Fibroblast of the aortic adventitia (primary cell): Measurements from ENCODE around the gene CABYR. TPM values are rescaled to one million over a fixed set of nuclear protein-coding genes. Genes with fewer than 3 reads are reported as not detected.

Experiments used
- DNase-seq: peaks from one replicate; pipeline ENCODE4 v3.0.0-alpha.2; 2010; ENCODE audit warnings: low read depth
- H3K4me3 ChIP-seq: 2 replicates; pipeline ENCODE4 v1.5.1; 2011; ENCODE audit warnings: low read depth, mild to moderate bottlenecking, control low read depth, low read length, moderate library complexity
- small RNA-seq: library from RNA; depleted of rRNA; stranded (forward); fragments of <200 nt; gene quantifications from one replicate; pipeline ENCODE3, GENCODE V24; 2012
- total RNA-seq: library from RNA; depleted of rRNA; stranded (reverse); fragments of >200 nt; gene quantifications from 2 replicates; pipeline ENCODE4 v1.2.3, GENCODE V29; 2012; ENCODE audit warnings: low replicate concordance
- TF ChIP-seq, protein P1 (sequence below): IDR thresholded peaks from 2 replicates; pipeline ENCODE4 v1.5.1; 2011; ENCODE audit warnings: mild to moderate bottlenecking, low read length, control low read depth, inconsistent platforms; ENCODE audit not compliant: insufficient read depth

Gene CABYR
- total RNA-seq, 1 donor, result 7.3 TPM

- H3K4me3 ChIP-seq, result no peak overlapping the region
- TF ChIP-seq, protein P1, sequence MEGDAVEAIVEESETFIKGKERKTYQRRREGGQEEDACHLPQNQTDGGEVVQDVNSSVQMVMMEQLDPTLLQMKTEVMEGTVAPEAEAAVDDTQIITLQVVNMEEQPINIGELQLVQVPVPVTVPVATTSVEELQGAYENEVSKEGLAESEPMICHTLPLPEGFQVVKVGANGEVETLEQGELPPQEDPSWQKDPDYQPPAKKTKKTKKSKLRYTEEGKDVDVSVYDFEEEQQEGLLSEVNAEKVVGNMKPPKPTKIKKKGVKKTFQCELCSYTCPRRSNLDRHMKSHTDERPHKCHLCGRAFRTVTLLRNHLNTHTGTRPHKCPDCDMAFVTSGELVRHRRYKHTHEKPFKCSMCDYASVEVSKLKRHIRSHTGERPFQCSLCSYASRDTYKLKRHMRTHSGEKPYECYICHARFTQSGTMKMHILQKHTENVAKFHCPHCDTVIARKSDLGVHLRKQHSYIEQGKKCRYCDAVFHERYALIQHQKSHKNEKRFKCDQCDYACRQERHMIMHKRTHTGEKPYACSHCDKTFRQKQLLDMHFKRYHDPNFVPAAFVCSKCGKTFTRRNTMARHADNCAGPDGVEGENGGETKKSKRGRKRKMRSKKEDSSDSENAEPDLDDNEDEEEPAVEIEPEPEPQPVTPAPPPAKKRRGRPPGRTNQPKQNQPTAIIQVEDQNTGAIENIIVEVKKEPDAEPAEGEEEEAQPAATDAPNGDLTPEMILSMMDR, result no peak
- no peak for DNase-seq
Measured at GRCh38 chr18:24204904-24205303, 66.0 kb downstream of the CABYR start.

DNA sequence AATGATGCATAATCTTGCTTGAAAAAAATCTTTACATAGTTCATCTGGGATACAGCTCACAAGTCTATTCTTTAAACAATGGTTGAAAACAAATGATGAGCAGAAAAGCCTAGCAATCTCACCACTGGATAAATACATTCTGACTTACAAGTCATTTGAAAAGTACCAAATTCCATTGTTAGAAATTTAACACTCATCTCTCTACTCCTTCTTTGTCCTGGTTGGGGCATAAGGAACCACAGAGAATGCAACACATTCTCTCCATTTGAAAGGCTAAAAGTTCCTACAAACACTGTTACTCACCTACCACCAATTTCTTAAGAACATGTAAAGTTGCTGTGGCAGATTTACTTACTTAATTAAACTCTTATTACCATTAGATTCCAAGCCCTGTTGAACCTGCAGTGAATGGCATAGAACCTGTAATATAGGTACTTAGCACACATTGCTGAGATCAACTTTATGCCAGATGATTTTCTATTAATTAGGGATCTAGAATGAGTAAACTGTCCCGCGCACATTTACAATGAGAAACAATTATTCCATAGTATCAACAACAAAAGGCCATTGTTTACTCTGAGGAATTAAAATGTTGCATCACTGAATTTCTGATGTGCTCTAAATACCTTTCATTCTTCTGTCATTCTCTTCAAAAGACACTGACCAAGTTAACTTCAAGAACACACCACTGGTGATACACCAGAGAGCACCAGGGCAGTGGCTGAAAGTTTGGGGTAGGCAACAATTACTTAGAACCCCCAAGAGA is 69.6 kb downstream of the CABYR start:
- no peak for DNase-seq
- TF ChIP-seq, protein P1, result no peak
- H3K4me3 ChIP-seq, result no peak overlapping the region

- TF ChIP-seq, protein P1, result no peak
- no peak overlapping the region for H3K4me3 ChIP-seq
- DNase-seq, result no peak
Measured at GRCh38 chr18:24209558-24209957, 70.7 kb downstream of the CABYR start.

Small RNA genes lying within 50 kb of the gene (small RNA-seq; reads per million reads assigned to genes)
- gene RF00017 (not detected), gene RNA5SP452 (not detected), gene RNU5A-6P (not detected)

Other genes with a start within 250 kb of the CABYR start
- 51.8 and 59.4 TPM in 2 replicates for gene TTC39C, start 124.3 kb upstream of the CABYR start, total RNA-seq